Endothelial cell of umbilical vein (primary cell): ENCODE measurements around the gene SNX10. TPM values are rescaled to one million over a fixed set of nuclear protein-coding genes. Genes with fewer than 3 reads are reported as not detected.

Source experiments
- BruUV-seq: library from RNA; stranded (reverse); fragments of 400-500 nt; replicated peaks from 2 replicates; lab custom pipeline; 2021; lab: Mats Ljungman, UMichigan
- CTCF ChIA-PET: fragments of 300-600, 350-600 bp; sonication (Branson Sonifier 250); formaldehyde crosslinking; loops from one replicate; lab custom pipeline; 2021; ENCODE audit warnings: antibody characterized with exemption, inconsistent platforms; lab: Charles Lee
- POLR2A ChIA-PET: fragments of 300-600, 350-600 bp; sonication (Branson Sonifier 250); formaldehyde crosslinking; loops from one replicate; lab custom pipeline; 2021; ENCODE audit warnings: antibody characterized with exemption, inconsistent platforms; lab: Charles Lee
- DNase-seq: peaks from one replicate; pipeline ENCODE4 v3.0.0-alpha.2; 2011; ENCODE audit warnings: low read depth, low spot score
- FAIRE-seq: peaks from 2 replicates; lab custom pipeline; 2011; peaks lifted over from hg19 to GRCh38; lab: Jason Lieb, UNC
- H2AFZ ChIP-seq: 2 replicates; pipeline ENCODE4 v1.6.0; 2012; ENCODE audit warnings: low read depth, low read length, control low read depth, inconsistent platforms
- H3K27ac ChIP-seq: 2 replicates; pipeline ENCODE4 v1.5.1; 2011; ENCODE audit warnings: low read depth, mild to moderate bottlenecking, control low read depth, low read length, moderate library complexity; ENCODE audit not compliant: insufficient read depth
- H3K27me3 ChIP-seq, 2 experiments: 2 replicates each; pipeline versions ENCODE4 v1.6.0 to v1.6.1; 2011; ENCODE audit warnings: low read length in 2 of 2, mixed read lengths in 1 of 2; ENCODE audit not compliant: control insufficient read depth in 2 of 2, insufficient read depth in 2 of 2
- H3K36me3 ChIP-seq, 2 experiments: 2 replicates in 1 of 2; 3 replicates in 1 of 2; pipeline ENCODE4 v1.5.1; 2011; ENCODE audit warnings: low read length in 2 of 2, mild to moderate bottlenecking in 1 of 2, moderate library complexity in 1 of 2; ENCODE audit not compliant: control insufficient read depth in 2 of 2, insufficient read depth in 2 of 2; ENCODE audit errors: extremely low read depth in 1 of 2
- H3K4me1 ChIP-seq: 3 replicates; pipeline ENCODE4 v1.5.1; 2011; ENCODE audit warnings: mild to moderate bottlenecking, low read length; ENCODE audit not compliant: control insufficient read depth, insufficient read depth; ENCODE audit errors: extremely low read depth
- H3K4me2 ChIP-seq: 2 replicates; pipeline ENCODE4 v1.6.1; 2011; ENCODE audit warnings: low read length, control low read depth, mixed read lengths; ENCODE audit not compliant: insufficient read depth
- H3K4me3 ChIP-seq, 3 experiments: fragments of 200-600 bp in 1 of 3; sonication (generic), shearing (Covaris generic) in 1 of 3; replicated peaks in 1 of 3; 2 replicates each; pipeline ENCODE4 v1.5.1; 2011 to 2016; ENCODE audit warnings: control low read depth in 3 of 3, low read length in 3 of 3, mild to moderate bottlenecking in 2 of 3, inconsistent platforms in 1 of 3, low read depth in 1 of 3, moderate library complexity in 1 of 3; ENCODE audit not compliant: insufficient read depth in 1 of 3
- H3K79me2 ChIP-seq: 2 replicates; pipeline ENCODE4 v1.6.0; 2012; ENCODE audit warnings: low read length, inconsistent platforms; ENCODE audit not compliant: control insufficient read depth, insufficient read depth
- H3K9ac ChIP-seq: replicated peaks from 2 replicates; pipeline ENCODE3; 2011; ENCODE audit warnings: low read length, control low read depth; ENCODE audit not compliant: insufficient read depth; ENCODE audit errors: extremely low read depth
- H3K9me1 ChIP-seq: replicated peaks from 3 replicates; pipeline ENCODE4 v1.6.0; 2011; ENCODE audit warnings: mild to moderate bottlenecking, low read length; ENCODE audit not compliant: control insufficient read depth, insufficient read depth; ENCODE audit errors: extremely low read depth
- H3K9me3 ChIP-seq: replicated peaks from 2 replicates; pipeline ENCODE4 v1.5.1; 2012; ENCODE audit warnings: low read length, inconsistent platforms; ENCODE audit not compliant: control insufficient read depth, insufficient read depth
- H4K20me1 ChIP-seq: replicated peaks from 2 replicates; pipeline ENCODE3; 2011; ENCODE audit warnings: mild to moderate bottlenecking, low read length; ENCODE audit not compliant: control insufficient read depth, insufficient read depth; ENCODE audit errors: extremely low read depth
- CTCF ChIP-seq, 2 donors: IDR thresholded peaks; 1 replicate in 1 of 2; 2 replicates in 1 of 2; pipeline ENCODE4 v1.5.1; 2011; ENCODE audit warnings: low read length in 2 of 2, mild to moderate bottlenecking in 2 of 2, moderate library complexity in 2 of 2, control low read depth in 1 of 2, inconsistent platforms in 1 of 2, low read depth in 1 of 2; ENCODE audit not compliant: insufficient read depth in 1 of 2; ENCODE audit errors: extremely low read depth in 1 of 2
- GATA2 ChIP-seq: IDR thresholded peaks from 2 replicates; pipeline ENCODE4 v1.7.0; 2011; ENCODE audit warnings: low read depth, mild to moderate bottlenecking, moderate library complexity, mixed read lengths, low read length; ENCODE audit not compliant: insufficient read length, insufficient read depth
- JUN ChIP-seq: IDR thresholded peaks from 2 replicates; pipeline ENCODE4 v1.6.1; 2011; ENCODE audit warnings: borderline replicate concordance, low read depth; ENCODE audit not compliant: insufficient read length, insufficient read depth
- MAX ChIP-seq: IDR thresholded peaks from 2 replicates; pipeline ENCODE4 v1.6.1; 2011; ENCODE audit not compliant: insufficient read depth, insufficient read length
- MYC ChIP-seq: IDR thresholded peaks from one replicate; pipeline ENCODE4 v1.6.1; 2011; ENCODE audit warnings: mild to moderate bottlenecking, low read depth, low read length
- POLR2A ChIP-seq: IDR thresholded peaks from 2 replicates; pipeline ENCODE4 v1.6.1; 2012; ENCODE audit warnings: low read depth, mild to moderate bottlenecking, control low read depth, low read length
- POLR2AphosphoS5 ChIP-seq: IDR thresholded peaks from 2 replicates; pipeline ENCODE4 v1.6.1; 2012; ENCODE audit warnings: low read depth, mild to moderate bottlenecking, control low read depth, low read length, moderate library complexity; ENCODE audit not compliant: insufficient read depth
- dilution Hi-C: fragments of 300-500 bp; cut with MboI; formaldehyde crosslinking; loops from one replicate; pipeline ENCODE4 v1.15.0; 2019; ENCODE audit warnings: low sequenced_read_pairs; ENCODE audit not compliant: extremely low pct_ligation_motif_present
- intact Hi-C: fragments of 100-400 bp; cut with micrococcal nuclease; formaldehyde crosslinking; loops from one replicate; pipeline ENCODE4 v1.10.0; 2022
- polyA plus RNA-seq, 4 experiments: library from polyadenylated mRNA; depleted of rRNA in 3 of 4; stranded (reverse) in 3 of 4; unstranded in 1 of 4; fragments of >200 nt; gene quantifications; 2 replicates each; pipeline versions ENCODE4 v1.2.1 to v1.2.3, GENCODE V29; 2011 to 2012; ENCODE audit warnings: missing spikeins in 1 of 4
- total RNA-seq: library from RNA; stranded (reverse); gene quantifications from 2 replicates; pipeline ENCODE4 v1.2.3, GENCODE V29; 2021

SNX10 gene
- total and polyA plus RNA-seq, 2 donors (not counting 3 experiments of a cell fraction or from before 2014, with no cell fraction given), result 0.25 to 0.80 TPM

- POLR2A ChIA-PET, result no interaction called here
- DNase-seq, result no peak
- Histone ChIP-seq H3K4me3 (no peak overlapping the region), H3K27ac (no peak overlapping the region), H3K79me2 (no peaks in the 10 kb centered on the region), H3K9ac (no peak overlapping the region), H3K36me3 (no peaks in the 10 kb centered on the region), H3K4me1 (peaks cover 23% of the 10 kb centered on the region), H2AFZ (no peak overlapping the region), H3K4me2 (no peak overlapping the region), H3K9me3 (no peaks in the 10 kb centered on the region), H3K27me3 (no peaks in the 10 kb centered on the region), H4K20me1 (no peaks in the 10 kb centered on the region), H3K9me1 (no peaks in the 10 kb centered on the region)
- TF ChIP-seq POLR2A (no peak), MAX (no peak), JUN (no peak), MYC (no peak), POLR2AphosphoS5 (no peak), GATA2 (no peak), CTCF (IDR thresholded peaks at IDR 0.05; ENCODE audit: extremely low read depth in 1 of 2, insufficient read depth in 1 of 2, low read depth in 1 of 2, low read length in 2 of 2) (no peak)
- dilution Hi-C loops (no loop called here), intact Hi-C loops (loop anchor here (5.0 kb wide), 1 partner anchor 746 kb away; no protein-coding TSS in a partner anchor)
- FAIRE-seq, result no peak
- BruUV-seq, result no TSS peak
- CTCF ChIA-PET, result no interaction called here
Measured at GRCh38 chr7:26416004-26416403, 124.3 kb downstream of the SNX10 start.
